Neural cell (in vitro differentiated cells): Measurements from ENCODE around the gene SLC29A3. TPM values are rescaled to one million over a fixed set of nuclear protein-coding genes. Genes with fewer than 3 reads are reported as not detected.

Experiments
- H2AFZ ChIP-seq: fragments of 200-600, 300-800 bp; sonication (generic), shearing (Covaris generic); 2 replicates; pipeline ENCODE4 v1.6.0; 2014; ENCODE audit warnings: low read depth, mild to moderate bottlenecking, antibody characterized with exemption, low read length, moderate library complexity
- H3F3A ChIP-seq: fragments of 200-600 bp; shearing (Covaris generic); 2 replicates; pipeline ENCODE4 v1.6.1; 2016; ENCODE audit warnings: mild to moderate bottlenecking, moderate library complexity, mixed read lengths, antibody characterized with exemption, low read length; ENCODE audit not compliant: insufficient read depth, poor library complexity, severe bottlenecking
- H3K27ac ChIP-seq: fragments of 200-600, 300-800 bp; sonication (generic), shearing (Covaris generic); 2 replicates; pipeline ENCODE4 v1.5.1; 2014; ENCODE audit warnings: mild to moderate bottlenecking, low read length, moderate library complexity
- H3K27me3 ChIP-seq: fragments of 300-800, 200-600 bp; sonication (generic), shearing (Covaris generic); 2 replicates; pipeline ENCODE4 v1.6.0; 2014; ENCODE audit warnings: mild to moderate bottlenecking, low read depth, low read length, moderate library complexity; ENCODE audit not compliant: insufficient read depth
- H3K36me3 ChIP-seq: fragments of 300-800, 200-600 bp; sonication (generic), shearing (Covaris generic); 2 replicates; pipeline ENCODE4 v1.5.1; 2014; ENCODE audit warnings: mild to moderate bottlenecking, antibody characterized with exemption, low read length, moderate library complexity; ENCODE audit not compliant: insufficient read depth
- H3K4me2 ChIP-seq: fragments of 300-800, 200-600 bp; sonication (generic), shearing (Covaris generic); 2 replicates; pipeline ENCODE4 v1.6.0; 2014; ENCODE audit warnings: mild to moderate bottlenecking, low read length
- H3K4me3 ChIP-seq: fragments of 300-800, 200-600 bp; sonication (generic), shearing (Covaris generic); 2 replicates; pipeline ENCODE4 v1.5.1; 2014; ENCODE audit warnings: mild to moderate bottlenecking, low read length, moderate library complexity
- H3K79me2 ChIP-seq: fragments of 200-600 bp; shearing (Covaris generic); replicated peaks from 2 replicates; pipeline ENCODE4 v1.6.0; 2014; ENCODE audit warnings: mild to moderate bottlenecking, low read length, moderate library complexity; ENCODE audit not compliant: insufficient read depth
- H3K9ac ChIP-seq: fragments of 300-800, 200-600 bp; sonication (generic), shearing (Covaris generic); 2 replicates; pipeline ENCODE4 v1.6.1; 2016; ENCODE audit warnings: mild to moderate bottlenecking, low read length, mixed read lengths
- H3K9me2 ChIP-seq: fragments of 200-600 bp; shearing (Covaris generic); 2 replicates; pipeline ENCODE4 v1.6.1; 2016; ENCODE audit warnings: mild to moderate bottlenecking, low read length, mixed read lengths; ENCODE audit not compliant: insufficient read depth
- H3K9me3 ChIP-seq: fragments of 200-600, 300-800 bp; sonication (generic), shearing (Covaris generic); 2 replicates; pipeline ENCODE4 v1.6.1; 2016; ENCODE audit warnings: mild to moderate bottlenecking, mixed run types, low read length, moderate library complexity, mixed read lengths
- H4K20me1 ChIP-seq: fragments of 200-600 bp; shearing (Covaris generic); 2 replicates; pipeline ENCODE4 v1.6.1; 2016; ENCODE audit warnings: mild to moderate bottlenecking, mixed run types; ENCODE audit not compliant: insufficient read depth
- EP300 ChIP-seq: fragments of 450-650 bp; conservative IDR thresholded peaks from 2 replicates; pipeline ENCODE4 v1.6.1; 2014; ENCODE audit warnings: antibody characterized with exemption, mild to moderate bottlenecking, moderate library complexity; ENCODE audit not compliant: poor library complexity, severe bottlenecking
- EZH2 ChIP-seq: fragments of 200-600, 300-800 bp; shearing (Covaris generic), sonication (generic); IDR thresholded peaks from 2 replicates; pipeline ENCODE4 v1.6.1; 2014; ENCODE audit warnings: antibody characterized with exemption, low read length, borderline replicate concordance, mild to moderate bottlenecking; ENCODE audit not compliant: insufficient read depth, poor library complexity, severe bottlenecking
- MXI1 ChIP-seq: fragments of 450-650 bp; conservative IDR thresholded peaks from 2 replicates; pipeline ENCODE4 v1.6.1; 2014; ENCODE audit warnings: antibody characterized with exemption, mild to moderate bottlenecking; ENCODE audit not compliant: poor library complexity, severe bottlenecking
- POLR2AphosphoS5 ChIP-seq: IDR thresholded peaks from 2 replicates; pipeline ENCODE4 v1.6.1; 2012
- RAD21 ChIP-seq: fragments of 450-650 bp; conservative IDR thresholded peaks from 2 replicates; pipeline ENCODE4 v1.6.1; 2014; ENCODE audit warnings: antibody characterized with exemption, mild to moderate bottlenecking, moderate library complexity
- SMC3 ChIP-seq: fragments of 450-650 bp; conservative IDR thresholded peaks from 2 replicates; pipeline ENCODE4 v1.6.1; 2014; ENCODE audit warnings: antibody characterized with exemption, mild to moderate bottlenecking, moderate library complexity; ENCODE audit not compliant: poor library complexity
- TAF1 ChIP-seq: IDR thresholded peaks from 2 replicates; pipeline ENCODE4 v1.6.1; 2012; ENCODE audit warnings: low read depth
- polyA plus RNA-seq: library from polyadenylated mRNA; depleted of rRNA; stranded (reverse); fragments of >200 nt; gene quantifications from 2 replicates; pipeline ENCODE4 v1.2.3, GENCODE V29; 2014
- TF ChIP-seq, protein P1 (sequence below): fragments of 450-650 bp; IDR thresholded peaks from 2 replicates; pipeline ENCODE4 v1.5.1; 2014; ENCODE audit warnings: antibody characterized with exemption, mild to moderate bottlenecking, moderate library complexity; ENCODE audit not compliant: poor library complexity, severe bottlenecking
- TF ChIP-seq, protein P2 (sequence below): IDR thresholded peaks from 2 replicates; pipeline ENCODE4 v1.6.1; 2012; ENCODE audit warnings: borderline replicate concordance

The SLC29A3 gene
- polyA plus RNA-seq, 1 donor from 2014 or later: 2.3 TPM

DNA sequence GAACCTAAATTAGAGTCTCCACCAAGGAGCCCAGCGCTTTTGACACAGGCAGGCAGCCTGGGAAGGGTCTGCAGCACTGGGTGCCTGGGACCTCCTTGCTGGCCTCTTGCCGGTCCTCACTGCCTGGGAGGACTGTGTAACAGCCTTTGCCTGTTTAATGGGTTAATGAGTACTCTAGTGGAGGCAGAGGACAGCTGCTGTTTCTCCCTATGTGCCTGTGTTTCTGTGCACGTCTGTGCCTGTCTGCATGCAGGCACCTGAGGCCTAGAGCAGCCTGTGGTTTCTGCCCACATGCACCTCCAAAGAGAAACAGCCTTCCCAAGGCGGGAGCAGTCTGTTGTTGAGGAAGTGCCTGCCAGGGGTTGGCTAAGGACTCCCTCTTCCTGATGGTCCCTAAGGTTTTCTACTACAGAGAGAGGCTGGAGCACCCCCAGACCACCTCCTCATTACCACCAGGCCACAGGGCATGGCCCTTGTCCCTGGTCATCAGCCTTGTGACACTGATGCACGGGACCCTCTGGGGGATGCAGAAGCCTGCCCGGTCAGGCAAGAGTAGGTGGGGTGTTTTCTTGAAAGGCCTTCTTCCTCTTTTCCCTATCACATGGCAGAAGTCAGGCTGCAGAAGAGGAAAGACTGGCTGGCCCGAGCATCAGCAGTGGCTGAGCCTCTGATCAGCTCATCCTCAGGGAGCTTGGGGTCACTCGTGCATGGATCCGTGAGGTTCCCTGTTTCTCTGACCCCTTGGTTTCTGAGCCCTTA lies 14.2 kb downstream of the SLC29A3 start:
- Histone ChIP-seq H3K9me2 (no peaks in the 10 kb centered on the region), H3K36me3 (no peaks in the 10 kb centered on the region), H3K9me3 (no peaks in the 10 kb centered on the region), H3K27me3 (no peaks in the 10 kb centered on the region), H3K4me3 (no peak overlapping the region), H3F3A (no peaks in the 10 kb centered on the region), H4K20me1 (no peaks in the 10 kb centered on the region), H3K9ac (no peak overlapping the region), H2AFZ (no peak overlapping the region), H3K4me2 (no peak overlapping the region), H3K79me2 (no peaks in the 10 kb centered on the region), H3K27ac (no peak overlapping the region)
- TF ChIP-seq TAF1 (no peak), RAD21 (no peak), EZH2 (no peak), MXI1 (no peak), EP300 (no peak), POLR2AphosphoS5 (no peak), SMC3 (no peak)
- TF ChIP-seq, protein P1, sequence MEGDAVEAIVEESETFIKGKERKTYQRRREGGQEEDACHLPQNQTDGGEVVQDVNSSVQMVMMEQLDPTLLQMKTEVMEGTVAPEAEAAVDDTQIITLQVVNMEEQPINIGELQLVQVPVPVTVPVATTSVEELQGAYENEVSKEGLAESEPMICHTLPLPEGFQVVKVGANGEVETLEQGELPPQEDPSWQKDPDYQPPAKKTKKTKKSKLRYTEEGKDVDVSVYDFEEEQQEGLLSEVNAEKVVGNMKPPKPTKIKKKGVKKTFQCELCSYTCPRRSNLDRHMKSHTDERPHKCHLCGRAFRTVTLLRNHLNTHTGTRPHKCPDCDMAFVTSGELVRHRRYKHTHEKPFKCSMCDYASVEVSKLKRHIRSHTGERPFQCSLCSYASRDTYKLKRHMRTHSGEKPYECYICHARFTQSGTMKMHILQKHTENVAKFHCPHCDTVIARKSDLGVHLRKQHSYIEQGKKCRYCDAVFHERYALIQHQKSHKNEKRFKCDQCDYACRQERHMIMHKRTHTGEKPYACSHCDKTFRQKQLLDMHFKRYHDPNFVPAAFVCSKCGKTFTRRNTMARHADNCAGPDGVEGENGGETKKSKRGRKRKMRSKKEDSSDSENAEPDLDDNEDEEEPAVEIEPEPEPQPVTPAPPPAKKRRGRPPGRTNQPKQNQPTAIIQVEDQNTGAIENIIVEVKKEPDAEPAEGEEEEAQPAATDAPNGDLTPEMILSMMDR: no peak
- TF ChIP-seq, protein P2, sequence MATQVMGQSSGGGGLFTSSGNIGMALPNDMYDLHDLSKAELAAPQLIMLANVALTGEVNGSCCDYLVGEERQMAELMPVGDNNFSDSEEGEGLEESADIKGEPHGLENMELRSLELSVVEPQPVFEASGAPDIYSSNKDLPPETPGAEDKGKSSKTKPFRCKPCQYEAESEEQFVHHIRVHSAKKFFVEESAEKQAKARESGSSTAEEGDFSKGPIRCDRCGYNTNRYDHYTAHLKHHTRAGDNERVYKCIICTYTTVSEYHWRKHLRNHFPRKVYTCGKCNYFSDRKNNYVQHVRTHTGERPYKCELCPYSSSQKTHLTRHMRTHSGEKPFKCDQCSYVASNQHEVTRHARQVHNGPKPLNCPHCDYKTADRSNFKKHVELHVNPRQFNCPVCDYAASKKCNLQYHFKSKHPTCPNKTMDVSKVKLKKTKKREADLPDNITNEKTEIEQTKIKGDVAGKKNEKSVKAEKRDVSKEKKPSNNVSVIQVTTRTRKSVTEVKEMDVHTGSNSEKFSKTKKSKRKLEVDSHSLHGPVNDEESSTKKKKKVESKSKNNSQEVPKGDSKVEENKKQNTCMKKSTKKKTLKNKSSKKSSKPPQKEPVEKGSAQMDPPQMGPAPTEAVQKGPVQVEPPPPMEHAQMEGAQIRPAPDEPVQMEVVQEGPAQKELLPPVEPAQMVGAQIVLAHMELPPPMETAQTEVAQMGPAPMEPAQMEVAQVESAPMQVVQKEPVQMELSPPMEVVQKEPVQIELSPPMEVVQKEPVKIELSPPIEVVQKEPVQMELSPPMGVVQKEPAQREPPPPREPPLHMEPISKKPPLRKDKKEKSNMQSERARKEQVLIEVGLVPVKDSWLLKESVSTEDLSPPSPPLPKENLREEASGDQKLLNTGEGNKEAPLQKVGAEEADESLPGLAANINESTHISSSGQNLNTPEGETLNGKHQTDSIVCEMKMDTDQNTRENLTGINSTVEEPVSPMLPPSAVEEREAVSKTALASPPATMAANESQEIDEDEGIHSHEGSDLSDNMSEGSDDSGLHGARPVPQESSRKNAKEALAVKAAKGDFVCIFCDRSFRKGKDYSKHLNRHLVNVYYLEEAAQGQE: no peak

DNA sequence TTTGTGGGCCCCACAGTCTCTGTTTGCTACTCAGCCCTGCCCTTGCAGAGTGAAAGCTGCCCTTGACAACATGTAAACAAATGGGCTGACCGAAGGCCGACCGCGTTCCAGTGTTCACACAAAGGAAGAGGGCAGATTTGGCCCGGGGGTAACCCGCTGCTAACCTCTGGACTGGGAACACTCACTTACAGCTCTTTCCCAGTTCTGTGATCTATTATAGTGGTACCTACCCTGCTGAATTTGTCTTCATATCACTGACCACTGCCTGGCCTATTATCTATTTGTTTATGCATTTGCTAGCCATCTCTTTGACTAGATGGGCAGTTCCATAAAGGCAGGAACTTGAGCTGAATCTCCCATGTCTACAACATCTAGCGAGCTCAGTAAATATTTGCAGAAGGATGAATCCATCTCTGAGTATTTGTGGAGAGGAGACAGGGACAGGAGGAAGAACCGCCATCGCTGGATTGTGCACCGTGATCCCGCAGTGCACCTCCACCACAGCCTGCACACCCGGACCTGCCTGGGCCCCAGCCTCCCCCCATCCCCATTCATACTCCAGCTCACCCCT lies 15.2 kb downstream of the SLC29A3 start:
- Histone ChIP-seq H3K4me2 (no peak overlapping the region), H3K4me3 (no peak overlapping the region), H3K79me2 (no peaks in the 10 kb centered on the region), H3K36me3 (no peaks in the 10 kb centered on the region), H3K9me3 (no peaks in the 10 kb centered on the region), H3K9ac (no peak overlapping the region), H4K20me1 (no peaks in the 10 kb centered on the region), H3F3A (no peaks in the 10 kb centered on the region), H3K27me3 (no peaks in the 10 kb centered on the region), H2AFZ (no peak overlapping the region), H3K27ac (no peak overlapping the region), H3K9me2 (no peaks in the 10 kb centered on the region)
- TF ChIP-seq RAD21 (no peak), EP300 (no peak)
- TF ChIP-seq, protein P2: no peak
